ENCODE data around the gene KIF26A.
A peak's percentile ranks its signal among the peaks of the same experiment; 100 is the strongest.

DNA sequence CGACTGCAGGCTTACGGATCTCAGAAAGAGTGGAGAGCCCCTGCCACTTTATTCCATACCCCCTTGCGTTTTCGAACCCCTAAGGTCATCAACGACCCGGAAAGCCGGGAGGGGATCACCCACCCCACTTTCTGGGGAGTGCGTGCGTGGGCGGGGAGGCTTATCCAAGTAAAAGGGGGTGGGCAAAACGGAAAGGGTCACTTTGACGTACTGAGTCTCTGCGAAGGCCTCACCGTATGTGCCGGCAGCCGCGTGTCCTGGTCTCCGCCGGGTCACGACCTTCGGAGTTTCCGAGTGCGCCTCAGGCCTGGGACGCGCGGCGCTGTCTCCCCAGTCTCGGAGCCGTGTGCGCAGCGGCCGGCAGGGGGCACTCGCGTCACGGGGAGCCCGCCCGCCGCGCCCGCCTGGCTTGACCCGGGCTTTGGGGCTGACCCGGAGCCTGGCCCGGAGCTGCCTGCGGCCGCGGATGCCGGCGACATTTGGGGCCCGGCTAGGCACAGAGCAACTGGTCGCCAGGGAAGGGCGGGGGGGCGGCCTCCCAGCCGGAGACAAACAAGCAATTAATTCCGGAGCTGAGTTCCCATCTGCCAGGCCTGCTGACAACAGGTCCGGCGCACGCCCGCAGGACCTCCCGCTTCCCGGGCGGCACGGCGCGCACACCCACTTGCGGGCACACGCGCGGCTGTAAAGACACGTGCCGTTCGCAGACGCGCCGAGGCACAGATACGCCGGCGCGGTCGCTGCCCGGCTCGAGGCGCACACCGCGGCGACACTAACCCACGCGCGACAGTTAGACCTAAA, 890 bp upstream of the KIF26A start:
- TF ChIP-seq, protein P1, sequence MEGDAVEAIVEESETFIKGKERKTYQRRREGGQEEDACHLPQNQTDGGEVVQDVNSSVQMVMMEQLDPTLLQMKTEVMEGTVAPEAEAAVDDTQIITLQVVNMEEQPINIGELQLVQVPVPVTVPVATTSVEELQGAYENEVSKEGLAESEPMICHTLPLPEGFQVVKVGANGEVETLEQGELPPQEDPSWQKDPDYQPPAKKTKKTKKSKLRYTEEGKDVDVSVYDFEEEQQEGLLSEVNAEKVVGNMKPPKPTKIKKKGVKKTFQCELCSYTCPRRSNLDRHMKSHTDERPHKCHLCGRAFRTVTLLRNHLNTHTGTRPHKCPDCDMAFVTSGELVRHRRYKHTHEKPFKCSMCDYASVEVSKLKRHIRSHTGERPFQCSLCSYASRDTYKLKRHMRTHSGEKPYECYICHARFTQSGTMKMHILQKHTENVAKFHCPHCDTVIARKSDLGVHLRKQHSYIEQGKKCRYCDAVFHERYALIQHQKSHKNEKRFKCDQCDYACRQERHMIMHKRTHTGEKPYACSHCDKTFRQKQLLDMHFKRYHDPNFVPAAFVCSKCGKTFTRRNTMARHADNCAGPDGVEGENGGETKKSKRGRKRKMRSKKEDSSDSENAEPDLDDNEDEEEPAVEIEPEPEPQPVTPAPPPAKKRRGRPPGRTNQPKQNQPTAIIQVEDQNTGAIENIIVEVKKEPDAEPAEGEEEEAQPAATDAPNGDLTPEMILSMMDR (IDR thresholded peaks at IDR 0.05), result peak in 5 of 7 experiments; percentile 39 to 93 (median 84)
- no peak for TF ChIP-seq POLR2A (IDR thresholded peaks at IDR 0.05)

All from stomach (tissue), 4 donors.